Mesenteric fat pad (tissue), 1 donor: Measurements from ENCODE around the gene FSCN2. TPM values are rescaled to one million over a fixed set of nuclear protein-coding genes. Genes with fewer than 3 reads are reported as not detected.

Experiments used
- DNase-seq: peaks from one replicate; pipeline ENCODE4 v3.0.0-alpha.2; 2020; ENCODE audit warnings: low spot score
- total RNA-seq: library from RNA; stranded (reverse); fragmentation: NEBNext Ultra II Directional; extraction: Animal tissue kit (Norgen Biotek cat#: 25700); gene quantifications from one replicate; pipeline ENCODE4 v1.2.1, GENCODE V29; 2021
- donor health status: DM: yes; HTN: yes; CAD: no.

Gene FSCN2
- total RNA-seq, 1 donor from 2014 or later, result 0.39 TPM

DNA sequence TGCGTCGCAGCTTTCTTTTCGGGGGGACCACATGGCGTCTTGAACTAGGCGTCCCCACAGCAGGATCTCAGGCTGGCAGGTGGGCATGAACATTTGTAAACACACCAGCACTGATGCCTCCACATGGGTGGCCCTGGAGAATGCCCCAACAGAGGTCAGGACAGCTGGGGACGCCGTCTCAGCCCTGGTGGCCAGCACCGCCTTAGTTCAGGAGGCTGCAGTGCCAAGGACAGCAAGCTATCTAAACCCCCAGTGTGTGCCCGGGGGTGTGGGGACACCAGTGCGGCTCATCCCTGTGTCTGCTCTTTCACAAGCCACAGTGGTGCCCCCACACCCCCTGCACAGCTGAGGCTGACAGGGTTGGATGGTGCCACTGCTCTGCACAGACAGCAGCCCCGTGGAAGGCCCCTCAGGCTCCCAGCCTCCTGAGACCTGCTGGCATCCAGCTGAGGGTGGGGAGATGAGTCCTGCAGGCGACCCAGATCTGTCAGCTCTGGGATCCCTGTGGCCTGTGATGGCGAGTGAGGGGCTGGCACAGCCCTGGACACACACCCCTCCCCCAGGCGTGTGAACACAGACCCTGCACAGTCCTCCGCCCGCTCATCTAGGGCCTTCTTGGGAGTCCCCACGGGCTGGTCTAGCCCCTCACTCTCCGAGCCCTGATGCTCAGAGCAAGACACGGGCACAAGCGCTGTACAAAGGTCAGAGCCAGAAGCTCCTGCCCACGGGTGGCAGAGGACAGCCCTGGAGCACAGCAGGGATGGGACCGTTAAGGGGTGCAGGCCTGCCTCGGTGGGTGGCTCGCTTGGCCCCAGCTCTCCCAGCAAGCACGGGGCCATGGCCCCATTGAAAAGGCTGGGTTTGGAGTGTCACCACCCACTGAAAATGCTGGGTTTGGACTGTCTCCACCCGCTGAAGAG, 10.7 kb downstream of the FSCN2 start:
- DNase-seq, result no peak

- DNase-seq, result no peak
These were observed 11.4 kb downstream of the FSCN2 start for GRCh38 chr17:81539571-81539900.

GRCh38 chr17:81539961-81540675, 11.9 kb downstream of the FSCN2 start:
- no peak for DNase-seq

- DNase-seq, result no peak
These were observed 12.5 kb downstream of the FSCN2 start for GRCh38 chr17:81540676-81541027.

DNA sequence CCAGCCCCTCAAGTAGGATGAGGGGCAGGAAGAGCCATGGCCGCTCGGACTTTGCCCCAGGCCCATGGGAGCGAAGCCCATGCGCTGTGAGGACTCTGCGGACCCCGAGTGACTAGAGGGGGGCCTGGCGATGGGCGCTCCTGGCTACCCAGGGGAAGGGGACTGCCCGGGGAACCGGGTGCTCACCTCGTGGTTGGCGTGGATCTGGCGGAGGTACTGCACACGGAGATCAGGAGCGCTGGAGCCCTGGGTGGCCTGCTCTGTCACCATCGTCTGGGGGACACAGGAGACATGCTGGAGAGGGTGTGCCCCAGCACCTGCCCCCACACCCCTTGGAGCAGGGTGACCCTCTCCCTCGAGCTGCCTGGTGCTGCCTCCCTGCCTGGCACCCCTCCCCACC, 12.9 kb downstream of the FSCN2 start:
- no peak for DNase-seq

DNA sequence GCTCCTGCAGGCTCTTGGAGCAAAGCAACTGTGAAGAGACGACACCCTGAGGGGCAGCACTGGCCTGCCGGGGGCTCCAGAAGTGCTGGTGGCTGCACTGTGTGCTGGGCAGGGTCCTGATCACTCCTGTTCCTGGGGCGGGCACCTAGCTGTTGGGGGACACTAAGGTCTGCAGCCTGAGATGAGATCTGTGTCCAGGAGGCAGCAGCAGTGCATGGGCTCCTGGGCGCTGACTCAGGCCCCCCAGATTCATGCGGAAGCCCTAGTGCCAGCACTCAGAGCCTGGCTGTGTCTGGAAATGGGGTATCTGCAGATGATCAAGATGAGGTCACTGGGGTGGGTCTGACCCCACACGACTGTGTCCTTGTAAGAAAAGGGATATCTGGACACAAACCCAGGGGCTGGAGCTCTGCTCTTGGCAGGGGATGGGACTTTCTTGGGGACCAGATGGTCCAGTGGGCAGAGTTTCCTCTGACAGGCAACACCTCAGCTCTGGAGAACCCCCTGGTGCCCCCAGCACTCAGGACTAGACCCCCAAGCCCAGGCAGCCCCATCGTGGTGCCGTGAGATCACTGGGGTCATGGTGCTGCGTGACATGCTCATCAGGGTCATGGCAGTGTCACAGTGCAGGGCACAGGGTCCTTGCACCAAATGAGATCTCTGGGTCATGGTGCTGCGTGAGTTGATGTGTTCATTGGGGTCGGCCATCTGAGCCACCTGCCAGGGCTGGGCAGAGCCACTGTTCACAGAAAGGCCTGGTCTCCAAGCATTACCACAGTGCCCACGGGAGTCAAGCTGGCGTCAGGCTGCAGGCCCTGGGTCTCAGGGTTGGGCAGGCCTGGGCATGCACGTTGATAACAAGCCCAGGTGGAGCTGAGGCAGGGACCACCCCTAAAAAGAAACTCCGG, 14.5 kb downstream of the FSCN2 start:
- DNase-seq, result no peak

- DNase-seq, result no peak
These were observed 15.1 kb downstream of the FSCN2 start for GRCh38 chr17:81543339-81543675.

DNA sequence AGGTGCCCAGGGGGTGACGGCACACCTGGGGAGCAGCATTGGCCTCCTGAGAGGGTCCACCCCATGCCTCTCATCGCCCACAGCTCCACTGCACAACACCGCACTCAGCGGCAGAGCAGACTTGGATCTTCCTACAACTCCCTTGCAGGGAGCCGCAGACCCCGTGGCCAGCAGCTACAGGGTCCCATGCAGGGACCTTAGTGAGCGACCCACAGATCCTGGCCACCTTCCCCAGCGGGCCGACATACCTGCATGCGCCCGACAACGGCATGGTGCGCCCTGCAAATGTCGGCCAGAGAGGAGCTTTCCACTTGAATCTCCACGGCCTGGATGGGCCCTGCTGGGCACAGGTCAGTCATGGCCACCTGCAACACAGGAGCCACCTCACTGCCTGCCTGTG, 15.6 kb downstream of the FSCN2 start:
- DNase-seq, result no peak

DNA sequence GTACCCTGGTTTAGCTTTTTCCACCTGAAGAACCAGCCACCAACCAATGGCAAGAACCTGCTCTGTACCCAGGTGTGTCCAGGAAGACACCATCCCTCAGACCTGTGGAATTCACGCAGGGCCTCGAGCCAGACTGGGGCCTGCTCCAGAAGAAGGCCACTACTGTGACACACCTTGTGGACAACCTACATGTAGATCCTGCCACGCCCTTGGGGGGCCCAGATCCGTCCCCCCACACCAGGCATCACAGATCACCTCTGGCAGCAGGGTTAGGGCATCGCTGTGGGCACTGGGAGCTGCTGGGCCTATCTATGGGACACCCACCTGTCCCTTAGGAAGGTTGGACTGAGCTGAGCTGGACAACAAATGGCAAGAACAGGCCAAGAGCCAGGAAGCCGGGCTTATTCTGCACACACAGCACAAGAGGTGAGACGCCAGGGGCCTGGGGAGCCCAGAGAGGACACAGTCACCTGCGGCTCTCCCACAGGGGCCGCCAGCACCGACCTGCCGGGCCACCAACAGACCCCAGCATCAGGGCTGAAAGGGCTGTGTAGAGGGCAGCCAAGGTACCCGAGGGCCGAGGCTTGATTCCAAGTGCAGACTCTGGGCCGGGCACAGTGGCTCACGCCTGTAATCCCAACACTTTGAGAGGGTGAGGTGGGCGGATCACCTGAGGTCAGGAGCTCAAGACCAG, 16.3 kb downstream of the FSCN2 start:
- DNase-seq, result no peak

GRCh38 chr17:81545160-81545949, 17.2 kb downstream of the FSCN2 start:
- DNase-seq, result no peak

DNA sequence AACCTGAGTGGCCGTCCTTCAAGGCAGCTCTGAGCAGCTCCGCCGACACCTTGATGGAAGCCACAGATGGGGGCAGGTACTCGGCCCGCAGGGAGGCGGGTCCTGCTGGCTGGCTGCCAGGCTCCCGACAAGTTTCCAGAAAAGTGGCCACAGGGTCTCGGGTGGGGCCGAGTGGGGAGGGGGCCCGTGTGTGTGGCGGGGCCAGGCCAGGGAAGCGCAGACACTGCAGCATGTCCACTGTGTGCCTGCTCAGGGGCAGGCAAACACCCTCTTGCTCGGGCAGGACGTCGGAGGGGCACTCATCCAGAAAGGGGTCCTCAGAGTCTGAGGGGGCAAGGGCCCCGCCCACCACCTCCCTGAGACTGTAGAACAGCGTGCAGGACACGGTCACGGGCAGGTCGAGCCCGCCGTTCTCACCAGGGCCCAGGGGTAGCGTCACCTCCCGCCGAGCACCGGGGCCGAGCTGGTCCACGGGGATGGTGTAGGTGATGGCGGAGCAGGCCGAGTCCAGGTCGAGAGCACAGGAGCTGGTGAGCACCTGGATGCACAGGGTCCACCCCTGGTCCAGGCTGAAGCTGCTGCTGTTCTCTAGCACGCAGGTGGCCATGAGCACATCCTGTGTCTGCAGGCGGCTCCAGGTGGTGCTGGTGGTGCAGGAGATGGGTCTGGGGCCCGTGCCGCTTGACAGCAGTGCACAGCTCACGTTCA, 18.9 kb downstream of the FSCN2 start:
- DNase-seq, result no peak

GRCh38 chr17:81547614-81547982, 19.4 kb downstream of the FSCN2 start:
- DNase-seq, result no peak

- no peak for DNase-seq
These were observed 20.9 kb downstream of the FSCN2 start for GRCh38 chr17:81549031-81549557.

DNA sequence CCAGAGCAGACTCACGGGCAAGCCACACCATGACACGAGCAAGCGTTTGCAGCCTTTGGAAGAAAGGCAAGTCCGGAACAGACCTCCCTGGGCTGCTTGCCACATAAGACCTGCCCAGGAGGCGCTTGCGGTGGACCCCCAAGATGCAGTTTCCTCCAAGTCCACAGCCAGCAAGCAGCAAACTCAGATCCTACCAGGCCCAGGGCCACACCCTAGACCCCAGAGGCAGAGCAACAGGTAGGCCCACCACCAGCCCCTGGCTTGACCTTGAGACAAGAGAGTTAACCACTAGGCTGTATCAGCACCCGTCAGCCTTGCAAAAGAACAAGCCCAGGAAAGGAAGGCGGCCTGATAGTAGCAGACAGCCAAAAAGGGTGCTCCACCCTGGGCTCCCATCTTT, 21.6 kb downstream of the FSCN2 start:
- no peak for DNase-seq

DNA sequence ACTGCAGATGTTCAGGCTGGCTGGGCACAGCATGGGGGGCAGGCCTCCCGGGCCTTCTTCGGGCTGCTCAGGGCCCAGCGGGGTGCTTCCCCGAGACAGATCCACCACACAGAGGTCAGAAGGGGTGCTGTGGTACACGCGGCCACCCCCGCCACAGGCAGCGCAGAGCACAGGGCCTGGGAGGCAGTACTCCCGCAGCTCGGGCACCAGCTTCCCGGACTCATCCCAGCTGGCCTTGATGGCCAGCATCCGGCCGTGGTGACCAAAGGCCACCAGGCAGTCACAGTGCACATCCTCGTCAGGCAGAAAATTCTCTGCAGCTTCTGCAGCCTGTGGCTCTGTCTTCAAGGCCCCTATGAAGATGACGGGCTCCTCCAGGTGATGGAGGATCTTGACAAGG, 22.1 kb downstream of the FSCN2 start:
- DNase-seq, result no peak

DNA sequence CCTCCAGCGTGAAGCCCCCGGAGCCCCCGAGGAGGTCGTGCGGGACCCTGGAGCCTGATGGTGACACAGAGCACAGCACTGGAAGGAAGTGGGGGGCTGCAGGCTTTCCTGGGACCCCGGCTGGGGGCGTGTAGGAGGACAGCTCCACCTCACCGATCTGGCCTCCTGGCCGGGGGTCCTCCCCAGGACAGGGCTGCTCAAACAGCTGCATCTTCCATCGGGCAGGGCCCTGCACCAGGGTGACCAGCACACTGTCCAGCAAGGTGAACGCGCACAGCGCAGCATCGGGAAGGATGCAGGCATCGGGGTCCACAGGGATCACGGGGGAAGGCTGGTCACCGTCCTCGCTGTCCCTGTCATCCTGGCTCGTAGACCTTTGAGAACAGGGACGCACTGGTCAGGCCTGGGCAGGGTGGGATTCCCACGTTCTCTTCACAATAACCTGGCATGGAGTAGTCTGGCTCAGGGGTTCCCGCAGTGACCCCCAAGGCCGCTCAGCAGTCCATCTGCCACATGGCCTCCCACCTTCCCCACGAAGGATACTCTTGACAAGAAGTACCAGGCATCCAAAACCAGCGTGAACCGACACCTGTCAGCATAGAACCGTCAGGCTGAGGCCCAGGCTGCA, 22.8 kb downstream of the FSCN2 start:
- DNase-seq, result no peak

DNA sequence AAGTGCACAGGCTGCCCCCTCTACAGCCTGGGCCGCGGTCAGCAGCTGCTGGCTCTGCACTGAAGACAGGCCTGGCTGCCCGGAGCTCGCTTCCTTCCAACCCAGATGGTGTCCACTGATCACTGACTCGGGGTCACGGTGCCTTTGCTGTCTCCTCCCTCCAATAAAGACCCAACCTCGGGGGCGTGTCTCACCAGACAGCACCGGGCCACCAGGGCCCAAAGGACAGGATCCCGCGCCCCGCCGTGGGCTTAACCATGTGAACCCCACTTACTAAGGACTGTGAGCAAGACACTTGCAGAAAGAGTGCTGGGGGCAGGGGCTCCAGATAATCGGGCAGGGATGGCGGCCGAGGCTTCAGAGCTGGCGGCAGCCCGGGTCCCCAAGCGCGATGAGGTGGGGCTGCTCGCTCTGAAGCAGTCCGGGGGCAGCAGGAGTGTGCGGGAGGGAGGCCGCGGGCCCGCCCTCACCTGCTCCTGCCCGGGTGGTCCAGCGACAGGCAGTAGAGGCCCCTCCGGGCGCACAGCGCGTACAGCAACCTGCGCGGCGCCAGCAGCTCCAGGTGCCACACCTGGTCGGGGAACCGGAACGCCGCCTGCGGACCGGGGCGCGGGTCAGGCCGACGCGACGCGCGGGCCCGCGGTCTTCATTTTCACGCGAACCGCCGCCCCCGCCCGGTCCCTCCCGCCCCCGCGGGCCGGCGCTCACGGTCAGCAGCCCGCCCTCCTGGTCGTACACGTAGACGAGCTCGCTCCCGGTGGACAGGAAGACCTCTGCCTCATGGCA, 23.5 kb downstream of the FSCN2 start:
- DNase-seq, result no peak
